Right lobe of liver (tissue), 4 donors: Measurements from ENCODE around the gene MICU1.

Source experiments
- CTCF ChIP-seq, 4 donors: fragments of 200-600 bp in 3 of 4; fragments of 450-650 bp in 1 of 4; IDR thresholded peaks; one replicate each; pipeline versions ENCODE4 v1.5.1 to v1.8.0; 2016 to 2022; ENCODE audit warnings: antibody characterized with exemption in 4 of 4, mild to moderate bottlenecking in 2 of 4
- POLR2A ChIP-seq: fragments of 450-650 bp; IDR thresholded peaks from one replicate; pipeline ENCODE4 v1.6.1; 2017; ENCODE audit warnings: antibody characterized with exemption, mild to moderate bottlenecking
- donor health status: DM: no; HTN: no; CAD: no.
- donor health status: DM: no; HTN: no; CAD: no.
- donor health status: DM: no; HTN: yes; CAD: no.

- no peak for TF ChIP-seq CTCF (IDR thresholded peaks at IDR 0.05)
- TF ChIP-seq POLR2A, result no peak
Observed at GRCh38 chr10:72356115-72356514, 269.8 kb downstream of the MICU1 start.
